WERI-Rb-1 (cell line): ENCODE results near the gene KLHL5.

Experiments
- DNase-seq: peaks from one replicate; pipeline ENCODE4 v3.0.0-alpha.2; 2020
- H3K27ac ChIP-seq: fragments of 250-450 bp; sonication (Bioruptor Pico); 2 replicates; pipeline ENCODE4 v1.5.1; 2020; ENCODE audit warnings: mild to moderate bottlenecking, moderate library complexity
- H3K27me3 ChIP-seq: fragments of 250-450 bp; sonication (Bioruptor Pico); 2 replicates; pipeline ENCODE4 v1.5.1; 2021; ENCODE audit warnings: mild to moderate bottlenecking, low read depth, moderate library complexity; ENCODE audit not compliant: insufficient read depth, severe bottlenecking
- H3K36me3 ChIP-seq: fragments of 250-450 bp; sonication (Bioruptor Pico); 2 replicates; pipeline ENCODE4 v1.5.1; 2020; ENCODE audit warnings: mild to moderate bottlenecking, moderate library complexity
- H3K4me3 ChIP-seq: 2 replicates; pipeline ENCODE4 v1.5.1; 2011; ENCODE audit warnings: low read depth, mild to moderate bottlenecking, control low read depth, low read length
- H3K9me3 ChIP-seq: fragments of 250-450 bp; sonication (Bioruptor Pico); 2 replicates; pipeline ENCODE4 v1.5.1; 2021; ENCODE audit warnings: mild to moderate bottlenecking, moderate library complexity; ENCODE audit not compliant: severe bottlenecking
- CTCF ChIP-seq: IDR thresholded peaks from 2 replicates; pipeline ENCODE4 v1.5.1; 2011; ENCODE audit warnings: low read depth, mild to moderate bottlenecking, control low read depth, inconsistent platforms, low read length

The KLHL5 gene

GRCh38 chr4:39063430-39063829 lies 1.4 kb downstream of the KLHL5 start:
- TF ChIP-seq CTCF: no peak
- no peaks in the 10 kb centered on the region for H3K9me3 ChIP-seq
- no peak for DNase-seq
- H3K36me3 ChIP-seq: no peaks in the 10 kb centered on the region
- H3K27me3 ChIP-seq: no peaks in the 10 kb centered on the region
- no peak overlapping the region for H3K4me3 ChIP-seq
- H3K27ac ChIP-seq: no peak overlapping the region

- no peaks in the 10 kb centered on the region for H3K36me3 ChIP-seq
- H3K4me3 ChIP-seq: no peak overlapping the region
- TF ChIP-seq CTCF: no peak
- no peak for DNase-seq
- H3K27ac ChIP-seq: no peak overlapping the region
- H3K9me3 ChIP-seq: no peaks in the 10 kb centered on the region
- no peaks in the 10 kb centered on the region for H3K27me3 ChIP-seq
Measured at GRCh38 chr4:39066371-39066770, 4.3 kb downstream of the KLHL5 start.

- H3K9me3 ChIP-seq: no peaks in the 10 kb centered on the region
- H3K4me3 ChIP-seq: no peak overlapping the region
- no peak for TF ChIP-seq CTCF
- H3K36me3 ChIP-seq: no peaks in the 10 kb centered on the region
- no peak overlapping the region for H3K27ac ChIP-seq
- no peaks in the 10 kb centered on the region for H3K27me3 ChIP-seq
- DNase-seq: no peak
Measured at GRCh38 chr4:39067031-39067430, 5.0 kb downstream of the KLHL5 start.

GRCh38 chr4:39067451-39067850 lies 5.4 kb downstream of the KLHL5 start:
- Histone ChIP-seq H3K27ac (no peak overlapping the region), H3K4me3 (no peak overlapping the region), H3K9me3 (no peaks in the 10 kb centered on the region), H3K36me3 (no peaks in the 10 kb centered on the region), H3K27me3 (no peaks in the 10 kb centered on the region)
- no peak for DNase-seq
- no peak for TF ChIP-seq CTCF

- no peak for DNase-seq
- H3K36me3 ChIP-seq: no peaks in the 10 kb centered on the region
- no peak overlapping the region for H3K27ac ChIP-seq
- no peak for TF ChIP-seq CTCF
- H3K9me3 ChIP-seq: no peaks in the 10 kb centered on the region
- H3K27me3 ChIP-seq: no peaks in the 10 kb centered on the region
- H3K4me3 ChIP-seq: no peak overlapping the region
Measured at GRCh38 chr4:39068907-39069306, 6.9 kb downstream of the KLHL5 start.

GRCh38 chr4:39078829-39079228 lies 16.8 kb downstream of the KLHL5 start:
- Histone ChIP-seq H3K36me3 (no peaks in the 10 kb centered on the region), H3K9me3 (no peaks in the 10 kb centered on the region)

More at GRCh38 chr4:39078829-39079228, 16.8 kb downstream of the KLHL5 start:
- no peak for TF ChIP-seq CTCF
- DNase-seq: no peak
- H3K27ac ChIP-seq: no peak overlapping the region
- H3K4me3 ChIP-seq: no peak overlapping the region
- no peaks in the 10 kb centered on the region for H3K27me3 ChIP-seq
